C4-2B (cell line): Measurements from ENCODE around the gene RGPD8.
"Not testable (repeated sequence)": the region's sequence is repeated elsewhere in the genome, so short reads cannot be mapped to it uniquely, and the experiment has no call there.

ENCODE experiments used
- CTCF ChIP-seq: fragments of 450-650 bp; conservative IDR thresholded peaks from 2 replicates; pipeline ENCODE4 v1.5.1; 2017; ENCODE audit warnings: mild to moderate bottlenecking
- ZFX ChIP-seq: fragments of 450-650 bp; IDR thresholded peaks from 2 replicates; pipeline ENCODE4 v1.6.1; 2017

DNA sequence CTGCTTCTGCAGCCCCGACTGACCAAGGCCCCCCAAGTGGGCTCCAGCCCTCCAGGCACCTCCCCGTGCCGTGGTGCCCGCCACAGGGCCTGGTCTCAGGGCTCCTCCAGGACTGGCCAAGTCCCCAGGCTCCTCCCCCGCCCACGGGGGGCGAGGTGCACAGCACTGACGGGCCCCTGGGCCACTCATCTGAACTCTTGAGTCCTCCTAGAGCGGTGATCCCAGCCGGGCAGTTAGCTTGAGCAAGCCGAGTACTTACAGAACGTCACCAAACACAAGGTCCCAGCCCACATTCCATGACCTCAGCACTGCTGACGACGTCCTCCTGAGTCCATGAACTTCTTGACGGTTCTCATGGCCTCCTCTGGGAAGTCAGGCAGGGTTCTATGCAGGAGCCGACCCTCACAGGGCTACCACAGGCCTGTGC, 4.0 kb upstream of the RGPD8 start:
- not testable (repeated sequence) for TF ChIP-seq CTCF, ZFX
